Stimulated activated naive CD8-positive, alpha-beta T cell treated with anti-CD3 and anti-CD28 coated beads, Interleukin-15, Interleukin-2, amounts not matched to agents 100 ng/mL and 50 ng/mL, for 24 hours (primary cell): ENCODE measurements around the gene DDX50.
A peak's percentile ranks its signal among the peaks of the same experiment; 100 is the strongest.
"Not testable (repeated sequence)": the region's sequence is repeated elsewhere in the genome, so short reads cannot be mapped to it uniquely, and the experiment has no call there.

Experiments
- H3K27ac Mint-ChIP-seq: one replicate; pipeline ENCODE4 v1.8.0; 2021; ENCODE audit warnings: mild to moderate bottlenecking, mixed read lengths
- H3K27me3 Mint-ChIP-seq: one replicate; pipeline ENCODE4 v1.8.0; 2021; ENCODE audit warnings: mixed read lengths
- H3K36me3 Mint-ChIP-seq: one replicate; pipeline ENCODE4 v1.8.0; 2021; ENCODE audit warnings: low read depth, mixed read lengths
- H3K4me1 Mint-ChIP-seq: one replicate; pipeline ENCODE4 v1.8.0; 2021; ENCODE audit warnings: low read depth, mixed read lengths
- H3K4me3 Mint-ChIP-seq: one replicate; pipeline ENCODE4 v1.8.0; 2021; ENCODE audit warnings: mild to moderate bottlenecking, mixed read lengths
- H3K9me3 Mint-ChIP-seq: one replicate; pipeline ENCODE4 v1.8.0; 2021; ENCODE audit warnings: mixed read lengths

The DDX50 gene

DNA sequence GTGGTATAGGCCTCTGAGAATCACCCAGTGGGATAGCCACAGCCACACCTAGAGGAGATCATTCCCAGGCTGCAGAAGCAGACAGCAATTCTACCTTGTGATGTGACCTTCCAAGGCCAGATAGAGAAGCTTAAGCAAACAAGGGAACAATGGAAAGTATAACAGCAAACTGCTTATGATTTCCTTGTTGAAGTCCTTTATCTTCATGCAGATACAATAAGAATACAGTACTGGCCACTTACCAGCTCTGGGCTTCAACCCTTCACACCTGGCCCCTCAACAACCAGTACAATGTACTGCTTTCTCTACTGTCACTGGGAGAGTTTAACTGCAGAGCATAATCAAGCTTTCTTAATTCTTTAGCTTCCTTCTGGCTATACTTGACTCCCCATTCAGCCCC is 22.6 kb upstream of the DDX50 start:
- no peaks in the 10 kb centered on the region for H3K9me3 Mint-ChIP-seq
- H3K27me3 Mint-ChIP-seq, result no peaks in the 10 kb centered on the region
- no peak overlapping the region for H3K4me3 Mint-ChIP-seq
- H3K36me3 Mint-ChIP-seq, result no peaks in the 10 kb centered on the region
- H3K4me1 Mint-ChIP-seq, result no peaks in the 10 kb centered on the region
- no peak overlapping the region for H3K27ac Mint-ChIP-seq

DNA sequence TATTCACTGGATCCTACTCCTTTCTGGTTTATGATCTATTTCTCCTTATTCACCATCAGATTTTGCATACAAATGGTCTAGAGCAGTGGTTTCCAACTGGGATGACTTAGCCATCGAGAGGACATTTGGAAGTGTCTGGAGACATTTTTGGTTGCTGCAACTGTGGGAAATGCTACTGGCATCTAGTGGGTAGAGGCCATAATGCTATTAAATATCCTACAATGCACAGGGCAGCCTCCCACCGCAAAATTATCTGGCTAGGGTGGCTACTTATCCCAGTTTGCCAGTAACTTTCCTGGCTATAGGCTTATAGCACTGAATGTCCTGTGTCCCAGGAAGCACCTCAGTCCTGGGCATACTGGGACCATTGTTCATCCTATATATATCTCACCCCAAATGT is 21.5 kb upstream of the DDX50 start:
- Mint-ChIP-seq H3K27ac (no peak overlapping the region), H3K4me1 (no peaks in the 10 kb centered on the region), H3K27me3 (no peaks in the 10 kb centered on the region), H3K4me3 (no peak overlapping the region), H3K9me3 (no peaks in the 10 kb centered on the region), H3K36me3 (no peaks in the 10 kb centered on the region)

DNA sequence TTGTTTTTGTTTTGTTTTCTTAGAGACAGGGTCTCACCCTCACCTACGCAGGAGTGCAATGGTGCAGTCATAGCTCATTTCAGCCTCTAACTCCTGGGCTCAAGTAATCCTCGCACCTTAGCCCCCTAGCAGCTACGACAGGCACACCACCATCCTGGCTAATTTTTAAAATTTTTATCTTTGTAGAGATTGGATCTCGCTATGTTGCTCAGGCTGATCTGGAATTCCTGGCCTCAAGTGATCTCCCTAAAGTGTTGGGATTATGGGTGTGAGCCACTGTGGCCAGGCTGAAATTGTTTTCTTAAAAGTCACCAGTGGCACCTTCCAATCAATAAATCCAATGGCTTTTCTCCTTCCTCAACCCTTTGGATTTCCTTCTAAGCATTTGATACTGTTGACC is 20.9 kb upstream of the DDX50 start:
- H3K9me3 Mint-ChIP-seq, result no peaks in the 10 kb centered on the region
- H3K4me3 Mint-ChIP-seq, result no peak overlapping the region
- H3K27me3 Mint-ChIP-seq, result no peaks in the 10 kb centered on the region
- H3K4me1 Mint-ChIP-seq, result no peaks in the 10 kb centered on the region
- no peak overlapping the region for H3K27ac Mint-ChIP-seq
- H3K36me3 Mint-ChIP-seq, result no peaks in the 10 kb centered on the region

DNA sequence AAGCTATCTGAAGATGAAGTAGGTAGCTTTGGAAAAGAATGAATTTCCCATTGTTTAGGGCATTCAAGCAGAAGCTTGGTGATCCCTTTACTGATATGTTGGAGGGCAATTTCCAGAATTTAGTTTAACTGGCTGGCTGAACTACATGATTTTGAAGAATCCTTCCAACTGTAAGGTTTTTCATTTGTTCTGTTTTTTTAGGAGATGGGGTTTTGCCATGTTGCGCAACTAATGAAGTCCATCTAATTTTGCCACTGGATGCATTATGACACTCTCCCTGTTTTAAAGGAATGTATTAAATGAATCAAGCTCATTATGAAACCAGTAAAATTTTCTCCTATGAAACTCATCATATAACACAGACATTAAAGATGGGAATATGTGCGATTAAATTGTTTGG is 6.1 kb upstream of the DDX50 start:
- Mint-ChIP-seq H3K9me3 (no peaks in the 10 kb centered on the region), H3K4me3 (no peak overlapping the region), H3K4me1 (peaks cover 3% of the 10 kb centered on the region), H3K27ac (no peak overlapping the region), H3K36me3 (no peaks in the 10 kb centered on the region), H3K27me3 (no peaks in the 10 kb centered on the region)

DNA sequence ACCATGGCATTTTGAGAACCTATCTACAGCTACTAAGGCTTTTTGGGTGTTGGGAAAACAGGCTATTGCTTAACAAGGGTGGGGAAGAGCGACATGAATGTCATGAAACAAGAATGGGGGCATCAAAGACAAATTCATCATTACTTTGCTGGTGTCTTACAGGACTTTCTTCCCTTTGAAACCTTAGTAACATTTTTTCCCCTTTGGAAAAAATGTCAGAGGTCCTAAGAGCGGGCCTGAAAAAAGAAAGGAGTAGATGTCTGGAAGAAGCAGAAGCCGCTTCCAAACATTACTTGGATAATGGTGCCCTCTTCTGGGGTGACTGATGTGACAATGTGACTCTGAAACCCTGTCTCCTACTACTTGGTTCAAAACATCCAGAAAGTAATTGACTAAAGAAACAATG is 3.8 kb upstream of the DDX50 start:
- Mint-ChIP-seq H3K27me3 (no peaks in the 10 kb centered on the region), H3K4me1 (peaks cover 18% of the 10 kb centered on the region), H3K4me3 (no peak overlapping the region), H3K9me3 (no peaks in the 10 kb centered on the region), H3K27ac (no peak overlapping the region), H3K36me3 (peaks cover 6% of the 10 kb centered on the region)

DNA sequence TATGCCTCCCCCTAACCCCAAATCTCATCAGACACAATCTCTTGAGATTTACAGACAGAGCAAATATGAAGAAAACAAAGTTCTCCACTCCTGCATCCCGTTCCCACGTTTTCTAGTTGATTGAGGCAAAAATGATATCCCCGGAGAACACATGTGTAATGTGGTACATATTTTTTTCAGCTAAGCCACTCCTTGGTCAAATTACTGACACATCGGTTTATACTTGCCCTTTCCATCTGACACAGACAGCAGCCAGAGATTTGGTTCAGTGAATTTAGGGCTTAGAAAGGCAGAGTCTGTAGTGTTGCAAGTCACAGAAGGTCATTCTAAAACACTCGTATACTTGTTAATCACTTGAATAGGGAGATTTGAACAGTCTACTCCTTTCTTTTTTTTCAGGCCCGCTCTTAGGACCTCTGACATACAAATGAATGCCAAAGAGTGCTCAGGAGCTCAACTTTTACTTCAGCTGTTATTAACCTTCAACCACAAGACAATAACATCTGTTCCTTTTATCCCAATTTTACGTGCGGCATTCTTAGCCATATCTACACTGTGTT is 1.8 kb upstream of the DDX50 start:
- Mint-ChIP-seq H3K27ac (peak overlapping the region; percentile 99), H3K4me1 (peaks cover 34% of the 10 kb centered on the region), H3K4me3 (no peak overlapping the region), H3K36me3 (peaks cover 16% of the 10 kb centered on the region), H3K9me3 (no peaks in the 10 kb centered on the region), H3K27me3 (no peaks in the 10 kb centered on the region)

DNA sequence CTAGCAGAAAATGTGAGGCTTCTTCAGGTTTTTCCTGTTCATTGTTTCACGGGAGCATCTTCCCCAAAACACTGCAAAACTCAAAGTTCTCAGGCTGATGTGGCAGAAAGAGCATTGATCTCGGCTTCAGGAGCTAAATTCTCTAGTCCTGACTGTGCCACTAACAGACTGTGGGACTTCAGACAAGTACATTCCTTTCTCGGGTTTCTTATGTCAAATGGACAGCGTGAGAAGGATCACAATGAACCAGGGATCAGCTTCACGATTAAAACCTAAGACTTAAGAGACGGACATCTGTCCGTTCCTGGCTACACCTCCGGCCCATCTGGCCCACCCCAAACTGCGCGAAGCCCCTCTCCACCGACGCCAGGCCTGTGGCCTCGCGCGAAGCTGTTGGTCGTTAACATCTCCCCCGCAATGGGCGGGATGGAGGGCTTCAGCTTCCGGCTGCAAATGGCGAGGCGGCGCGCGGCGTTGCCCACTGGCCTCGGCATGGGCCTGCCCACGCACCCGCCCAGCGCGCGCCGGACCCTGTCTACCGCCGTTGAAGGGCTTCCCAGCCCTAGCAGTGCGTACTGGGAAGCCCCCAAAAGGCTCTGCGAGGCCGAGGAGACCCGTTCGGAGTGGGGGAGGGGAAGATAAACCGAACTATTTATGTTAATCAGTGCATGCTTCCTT is 549 bp upstream of the DDX50 start:
- Mint-ChIP-seq H3K4me3 (peak overlapping the region; percentile 98), H3K9me3 (no peaks in the 10 kb centered on the region), H3K27ac (peak overlapping the region; percentile 99), H3K27me3 (no peaks in the 10 kb centered on the region), H3K4me1 (peaks cover 44% of the 10 kb centered on the region), H3K36me3 (peaks cover 27% of the 10 kb centered on the region)

DNA sequence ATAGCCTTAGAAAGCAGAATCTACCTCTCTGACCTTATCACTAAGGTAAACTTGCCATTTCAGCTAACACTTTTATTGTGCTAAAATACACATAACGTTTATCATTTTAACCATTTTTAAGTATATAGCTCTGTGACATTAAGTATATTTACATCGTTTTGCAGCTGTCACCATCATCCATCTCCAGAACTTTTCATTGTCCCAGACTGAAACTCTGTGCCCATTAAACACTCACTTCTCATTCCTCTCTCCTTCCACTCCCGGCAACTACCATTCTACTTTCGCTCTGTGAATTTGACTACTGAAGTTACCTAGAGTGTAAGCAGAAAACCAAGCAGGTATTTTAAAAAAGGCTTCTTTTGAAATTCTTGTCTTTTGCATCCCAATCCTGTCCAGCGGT is 1.3 kb downstream of the DDX50 start:
- H3K4me3 Mint-ChIP-seq, result peak overlapping the region; percentile 98
- peak overlapping the region; percentile 56 for H3K27ac Mint-ChIP-seq
- H3K9me3 Mint-ChIP-seq, result no peaks in the 10 kb centered on the region
- H3K4me1 Mint-ChIP-seq, result peaks cover 57% of the 10 kb centered on the region
- no peaks in the 10 kb centered on the region for H3K27me3 Mint-ChIP-seq
- H3K36me3 Mint-ChIP-seq, result peaks cover 39% of the 10 kb centered on the region

DNA sequence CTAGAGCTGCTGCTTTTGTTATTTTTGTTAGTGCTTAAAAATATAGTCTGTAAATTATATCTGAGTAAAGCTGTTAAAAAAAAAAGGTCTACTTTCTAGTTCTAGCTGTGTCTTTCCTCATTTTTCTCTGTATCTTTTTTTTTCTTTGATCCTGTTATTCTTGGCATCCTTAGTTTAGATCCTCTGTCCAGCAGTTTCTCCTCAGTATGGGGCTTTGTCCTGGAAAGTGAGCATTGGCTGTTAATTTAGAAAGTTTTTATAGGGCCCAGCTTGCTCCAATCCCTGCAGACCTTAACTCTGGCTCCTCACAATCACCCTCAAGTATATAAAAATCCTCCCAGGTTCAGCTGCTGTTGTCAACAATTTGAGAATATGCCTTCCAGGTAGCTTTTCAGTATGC is 23.5 kb downstream of the DDX50 start:
- Mint-ChIP-seq H3K36me3 (peaks cover 44% of the 10 kb centered on the region), H3K27ac (peak overlapping the region; percentile 56), H3K27me3 (no peaks in the 10 kb centered on the region), H3K4me1 (peaks cover 7% of the 10 kb centered on the region), H3K9me3 (no peaks in the 10 kb centered on the region), H3K4me3 (no peak overlapping the region)

DNA sequence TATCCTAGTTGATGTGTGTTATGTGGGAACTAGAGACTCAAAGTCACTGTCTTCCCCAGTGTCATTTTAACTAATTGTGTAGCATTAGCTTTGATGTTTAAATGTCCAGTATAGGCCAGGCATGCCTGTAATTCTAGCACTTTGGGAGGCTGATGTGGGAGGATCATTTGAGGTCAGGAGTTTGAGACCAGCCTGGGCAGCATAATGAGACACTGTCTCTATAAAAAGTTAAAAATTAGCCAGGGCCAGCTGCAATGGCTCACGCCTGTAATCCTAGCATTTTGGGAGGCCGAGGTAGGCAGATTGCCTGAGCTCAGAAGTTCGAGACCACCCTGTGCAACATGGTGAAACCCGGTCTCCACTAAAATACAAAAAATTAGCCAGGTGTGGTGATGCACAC is 24.4 kb downstream of the DDX50 start:
- H3K4me3 Mint-ChIP-seq, result no peak overlapping the region
- H3K27ac Mint-ChIP-seq, result no peak overlapping the region
- H3K9me3 Mint-ChIP-seq, result no peaks in the 10 kb centered on the region
- no peaks in the 10 kb centered on the region for H3K27me3 Mint-ChIP-seq
- peaks cover 7% of the 10 kb centered on the region for H3K4me1 Mint-ChIP-seq
- peaks cover 43% of the 10 kb centered on the region for H3K36me3 Mint-ChIP-seq

DNA sequence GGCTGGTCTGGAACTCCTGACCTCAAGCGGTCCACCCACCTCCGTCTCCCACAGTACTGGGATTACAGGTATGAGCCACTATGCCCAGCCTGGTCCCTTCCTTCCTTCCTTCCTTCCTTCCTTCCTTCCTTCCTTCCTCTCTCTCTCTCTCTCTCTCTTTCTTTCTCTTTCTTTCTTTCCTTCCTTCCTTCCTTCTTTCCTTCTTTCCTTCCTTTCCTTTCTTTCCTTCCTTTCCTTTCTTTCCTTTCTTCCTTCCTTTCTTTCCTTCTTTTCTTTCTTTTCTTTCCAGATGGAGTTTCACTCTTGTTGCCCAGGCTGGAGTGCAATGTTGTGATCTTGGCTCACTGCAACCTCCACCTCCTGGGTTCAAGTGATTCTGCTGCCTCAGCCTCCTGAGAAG is 28.0 kb downstream of the DDX50 start:
- H3K27me3 Mint-ChIP-seq, H3K4me3 Mint-ChIP-seq, H3K9me3 Mint-ChIP-seq, H3K27ac Mint-ChIP-seq, H3K4me1 Mint-ChIP-seq: not testable (repeated sequence)
- H3K36me3 Mint-ChIP-seq, result peaks cover 54% of the 10 kb centered on the region

DNA sequence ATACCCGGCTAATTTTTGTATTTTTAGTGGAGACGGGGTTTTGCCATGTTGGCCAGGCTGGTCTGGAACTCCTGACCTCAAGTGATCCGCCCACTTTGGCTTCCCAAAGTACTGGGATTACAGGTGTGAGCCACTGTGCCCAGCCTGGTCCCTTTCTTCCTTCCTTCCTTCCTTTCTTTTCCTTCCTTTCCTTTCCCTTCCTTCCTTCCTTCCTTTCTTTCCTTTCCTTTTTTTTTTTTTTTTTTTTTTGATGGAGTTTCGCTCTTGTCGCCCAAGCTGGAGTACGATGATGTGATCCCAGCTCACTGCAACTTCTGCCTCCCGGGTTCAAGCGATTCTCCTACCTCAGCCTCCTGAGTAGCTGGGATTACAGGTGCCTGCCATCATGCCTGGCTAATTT is 28.8 kb downstream of the DDX50 start:
- H3K4me3 Mint-ChIP-seq, H3K9me3 Mint-ChIP-seq, H3K4me1 Mint-ChIP-seq, H3K27ac Mint-ChIP-seq, H3K27me3 Mint-ChIP-seq: not testable (repeated sequence)
- H3K36me3 Mint-ChIP-seq, result peaks cover 54% of the 10 kb centered on the region

DNA sequence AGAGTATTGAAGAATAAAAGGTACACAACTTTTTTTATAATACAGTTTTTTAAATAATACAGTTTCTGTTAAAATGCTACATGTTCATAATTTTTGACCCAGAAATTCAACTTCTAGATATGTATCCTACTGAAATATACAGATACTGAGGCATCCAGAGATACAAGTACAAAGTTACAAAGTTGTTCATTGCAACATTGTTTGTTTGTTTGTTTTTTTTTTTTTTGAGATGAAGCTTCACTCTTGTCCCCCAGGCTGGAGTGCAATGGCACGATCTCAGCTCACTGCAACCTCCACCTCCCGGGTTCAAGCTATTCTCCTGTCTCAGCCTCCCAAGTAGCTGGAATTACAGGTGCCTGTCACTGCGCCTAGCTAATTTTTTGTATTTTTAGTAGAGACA is 31.7 kb downstream of the DDX50 start:
- peaks cover 13% of the 10 kb centered on the region for H3K4me1 Mint-ChIP-seq
- H3K9me3 Mint-ChIP-seq, H3K27me3 Mint-ChIP-seq, H3K27ac Mint-ChIP-seq, H3K4me3 Mint-ChIP-seq: not testable (repeated sequence)
- peaks cover 71% of the 10 kb centered on the region for H3K36me3 Mint-ChIP-seq

DNA sequence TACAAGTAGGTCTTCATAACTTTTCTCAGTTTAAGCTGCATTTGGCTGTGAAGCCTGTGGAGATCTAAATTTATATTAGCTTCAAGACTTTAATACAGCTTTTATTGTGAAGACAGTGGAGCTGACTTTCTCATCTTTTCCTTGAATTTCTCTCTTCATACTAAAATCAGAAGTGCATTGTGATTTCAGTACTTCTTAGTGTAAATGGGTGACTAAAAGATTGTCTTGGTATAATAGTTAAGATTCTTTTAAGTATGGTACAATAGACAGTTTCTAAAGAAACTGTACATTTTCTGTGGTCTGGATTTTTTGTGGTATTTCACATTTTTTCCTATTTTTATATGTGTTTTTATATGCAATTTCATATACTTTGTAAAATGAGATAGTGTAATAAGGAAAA is 33.9 kb downstream of the DDX50 start:
- Mint-ChIP-seq H3K36me3 (peaks cover 75% of the 10 kb centered on the region), H3K27me3 (no peaks in the 10 kb centered on the region), H3K9me3 (no peaks in the 10 kb centered on the region), H3K4me3 (no peak overlapping the region), H3K27ac (no peak overlapping the region), H3K4me1 (peaks cover 13% of the 10 kb centered on the region)

DNA sequence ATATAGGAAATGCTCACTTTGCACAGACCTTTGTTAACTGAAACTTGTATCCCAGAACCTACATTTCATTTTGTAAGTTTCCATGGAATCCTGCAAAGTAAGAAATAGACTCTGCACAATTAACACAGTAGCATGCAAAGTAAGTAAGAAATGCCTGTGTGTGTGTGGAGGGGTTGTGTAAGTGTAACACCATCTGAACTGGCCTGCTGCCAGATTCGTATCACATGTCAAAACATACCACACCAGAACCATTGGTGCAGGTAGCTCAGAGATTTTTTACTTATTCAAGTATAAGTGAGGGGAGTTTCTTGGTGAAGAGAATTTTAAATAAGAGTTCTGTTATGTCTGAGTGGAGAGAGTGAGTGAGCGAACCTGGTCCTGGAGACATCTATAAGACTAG is 37.0 kb downstream of the DDX50 start:
- Mint-ChIP-seq H3K27ac (no peak overlapping the region), H3K27me3 (no peaks in the 10 kb centered on the region), H3K36me3 (peaks cover 60% of the 10 kb centered on the region), H3K4me1 (peaks cover 13% of the 10 kb centered on the region), H3K4me3 (no peak overlapping the region), H3K9me3 (no peaks in the 10 kb centered on the region)

DNA sequence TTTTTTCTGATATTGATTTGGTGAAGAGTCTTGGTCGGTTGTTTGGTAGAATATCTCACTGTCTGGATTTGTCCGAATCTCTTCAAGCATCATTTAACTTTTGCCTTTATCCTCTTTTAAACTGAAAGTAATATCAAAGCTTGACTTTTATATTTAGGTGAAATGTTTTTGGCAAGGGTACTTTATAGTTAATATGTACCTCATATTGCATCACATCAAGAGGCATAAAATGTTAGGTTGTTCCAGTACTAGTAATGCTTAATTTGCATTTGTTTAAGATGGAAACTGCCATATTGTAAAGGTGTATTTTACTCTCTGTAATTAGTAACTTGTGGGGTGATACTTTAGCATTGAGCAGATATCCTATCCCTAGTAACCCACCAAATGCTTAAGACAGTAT is 37.8 kb downstream of the DDX50 start:
- no peaks in the 10 kb centered on the region for H3K9me3 Mint-ChIP-seq
- peaks cover 61% of the 10 kb centered on the region for H3K36me3 Mint-ChIP-seq
- peaks cover 13% of the 10 kb centered on the region for H3K4me1 Mint-ChIP-seq
- H3K27me3 Mint-ChIP-seq, result no peaks in the 10 kb centered on the region
- peak overlapping the region; percentile 49 for H3K27ac Mint-ChIP-seq
- no peak overlapping the region for H3K4me3 Mint-ChIP-seq
